GM23338 (cell line): ENCODE measurements around the gene TFB2M. TPM values are rescaled to one million over a fixed set of nuclear protein-coding genes. Genes with fewer than 3 reads are reported as not detected.

Experiments used
- ATAC-seq: fragments of 200-7000 bp; cut with Tn5 transposase; 3 replicates; pipeline ENCODE4 v1.9.1; 2020
- DNase-seq: peaks from one replicate; pipeline ENCODE4 v3.0.0-alpha.2; 2015; ENCODE audit warnings: low spot score
- H2AFZ ChIP-seq: fragments of 200-600 bp; sonication (generic); 2 replicates; pipeline ENCODE4 v1.8.0; 2016; ENCODE audit warnings: antibody characterized with exemption, mild to moderate bottlenecking, moderate library complexity
- H3F3A ChIP-seq: fragments of 200-600 bp; sonication (generic); replicated peaks from 2 replicates; pipeline ENCODE4 v1.8.0; 2017; ENCODE audit warnings: antibody characterized with exemption, mixed run types, low read depth
- H3K27ac ChIP-seq: fragments of 200-600 bp; sonication (generic); 2 replicates; pipeline ENCODE4 v1.6.1; 2016; ENCODE audit warnings: low read depth
- H3K27me3 ChIP-seq: fragments of 200-600 bp; sonication (generic); 2 replicates; pipeline ENCODE4 v1.8.0; 2016; ENCODE audit warnings: mild to moderate bottlenecking, mixed run types, moderate library complexity; ENCODE audit not compliant: insufficient read depth
- H3K36me3 ChIP-seq: fragments of 200-600 bp; sonication (generic); 2 replicates; pipeline ENCODE4 v1.8.0; 2016; ENCODE audit warnings: mild to moderate bottlenecking; ENCODE audit not compliant: insufficient read depth
- H3K4me1 ChIP-seq: fragments of 200-600 bp; sonication (generic); 2 replicates; pipeline ENCODE4 v1.8.0; 2016; ENCODE audit warnings: mild to moderate bottlenecking, moderate library complexity; ENCODE audit not compliant: insufficient read depth
- H3K4me2 ChIP-seq: fragments of 200-600 bp; sonication (generic); 2 replicates; pipeline ENCODE4 v1.7.1; 2017; ENCODE audit warnings: mixed run types
- H3K4me3 ChIP-seq: fragments of 200-600 bp; sonication (generic); 2 replicates; pipeline ENCODE4 v1.6.1; 2016; ENCODE audit warnings: mixed run types
- H3K79me2 ChIP-seq: fragments of 200-600 bp; sonication (generic); replicated peaks from 2 replicates; pipeline ENCODE4 v1.8.0; 2017; ENCODE audit warnings: mild to moderate bottlenecking; ENCODE audit not compliant: insufficient read depth
- H3K9me2 ChIP-seq: fragments of 200-600 bp; sonication (generic); 2 replicates; pipeline ENCODE4 v1.8.0; 2017; ENCODE audit not compliant: insufficient read depth
- H4K20me1 ChIP-seq: fragments of 200-600 bp; sonication (generic); replicated peaks from 2 replicates; pipeline ENCODE4 v1.8.0; 2017; ENCODE audit warnings: mild to moderate bottlenecking; ENCODE audit not compliant: insufficient read depth
- H3K27ac Mint-ChIP-seq: 2 replicates; pipeline ENCODE4 v1.8.0; 2020; ENCODE audit warnings: inconsistent platforms, mild to moderate bottlenecking, moderate library complexity, mixed read lengths
- H3K27me3 Mint-ChIP-seq: 3 replicates; pipeline ENCODE4 v1.8.0; 2022; ENCODE audit warnings: low read depth, mild to moderate bottlenecking, moderate library complexity, mixed read lengths, inconsistent platforms; ENCODE audit not compliant: insufficient read depth, poor library complexity
- H3K36me3 Mint-ChIP-seq: 3 replicates; pipeline ENCODE4 v1.8.0; 2021; ENCODE audit warnings: low read depth, mild to moderate bottlenecking, inconsistent platforms, moderate library complexity, mixed read lengths
- H3K4me1 Mint-ChIP-seq: 3 replicates; pipeline ENCODE4 v1.8.0; 2020; ENCODE audit warnings: mild to moderate bottlenecking, inconsistent platforms, mixed read lengths
- H3K4me3 Mint-ChIP-seq: 3 replicates; pipeline ENCODE4 v1.8.0; 2021; ENCODE audit warnings: moderate library complexity, mild to moderate bottlenecking, inconsistent platforms, mixed read lengths
- H3K9me3 Mint-ChIP-seq: 3 replicates; pipeline ENCODE4 v1.8.0; 2020; ENCODE audit warnings: moderate library complexity, mild to moderate bottlenecking, inconsistent platforms, mixed read lengths
- CREB1 ChIP-seq: fragments of 250-450 bp; sonication (Bioruptor Pico); IDR thresholded peaks from 2 replicates; pipeline ENCODE4 v1.5.0; 2020; ENCODE audit warnings: low read depth, mild to moderate bottlenecking, moderate library complexity
- EZH2 ChIP-seq: fragments of 200-600 bp; sonication (generic); IDR thresholded peaks from one replicate; pipeline ENCODE4 v1.8.0; 2017; ENCODE audit warnings: antibody characterized with exemption, mild to moderate bottlenecking, low read depth; ENCODE audit not compliant: unreplicated experiment
- JUNB ChIP-seq: IDR thresholded peaks from one replicate; pipeline ENCODE4 v1.6.1; 2016; ENCODE audit warnings: antibody characterized with exemption; ENCODE audit not compliant: unreplicated experiment
- NANOG ChIP-seq: IDR thresholded peaks from 2 replicates; pipeline ENCODE4 v1.6.1; 2016; ENCODE audit warnings: antibody characterized with exemption, borderline replicate concordance
- STAT1 ChIP-seq: IDR thresholded peaks from one replicate; pipeline ENCODE4 v1.6.1; 2016; ENCODE audit warnings: antibody characterized with exemption; ENCODE audit not compliant: unreplicated experiment
- ZNF114 ChIP-seq: fragments of 250-450 bp; sonication (Bioruptor Pico); IDR thresholded peaks from 2 replicates; pipeline ENCODE4 v1.5.0; 2020; ENCODE audit warnings: mild to moderate bottlenecking, moderate library complexity
- polyA plus RNA-seq: library from polyadenylated mRNA; unstranded; fragments of >200 nt; fragmentation: Nextera tagmentation; extraction: Ambion mirVana; gene quantifications from 2 replicates; pipeline ENCODE4 v1.2.1, GENCODE V29; 2016
- total RNA-seq: library from RNA; depleted of rRNA; stranded (reverse); fragments of >200 nt; shearing (Covaris generic); gene quantifications from 2 replicates; pipeline ENCODE4 v1.2.3, GENCODE V29; 2014
- TF ChIP-seq, protein P1 (sequence below): fragments of 250-450 bp; sonication (Bioruptor Pico); IDR thresholded peaks from 2 replicates; pipeline ENCODE4 v1.5.0; 2020; ENCODE audit warnings: mild to moderate bottlenecking, moderate library complexity

Gene TFB2M
- total and polyA plus RNA-seq, 2 experiments from 2014 or later = 18.7 to 24.9 TPM

DNA sequence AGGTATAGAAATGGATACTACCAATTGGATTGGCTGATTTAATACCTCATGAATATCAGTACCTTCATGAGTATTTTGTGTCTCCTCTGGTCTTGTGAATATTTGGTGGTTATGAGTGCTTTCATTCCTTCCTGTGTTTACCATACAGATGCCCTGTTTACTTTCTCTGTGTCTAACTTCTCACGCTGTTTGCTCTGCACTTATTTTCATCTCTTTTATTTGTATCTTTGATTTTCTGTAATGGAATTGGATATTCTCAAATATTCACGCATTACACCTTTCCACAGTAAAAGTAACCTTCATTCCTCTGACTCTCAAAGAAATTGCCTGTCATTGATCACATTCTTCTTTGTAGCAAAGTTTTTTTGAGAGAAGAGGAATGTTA lies 17.0 kb upstream of the TFB2M start (continued):
- TF ChIP-seq, protein P1, sequence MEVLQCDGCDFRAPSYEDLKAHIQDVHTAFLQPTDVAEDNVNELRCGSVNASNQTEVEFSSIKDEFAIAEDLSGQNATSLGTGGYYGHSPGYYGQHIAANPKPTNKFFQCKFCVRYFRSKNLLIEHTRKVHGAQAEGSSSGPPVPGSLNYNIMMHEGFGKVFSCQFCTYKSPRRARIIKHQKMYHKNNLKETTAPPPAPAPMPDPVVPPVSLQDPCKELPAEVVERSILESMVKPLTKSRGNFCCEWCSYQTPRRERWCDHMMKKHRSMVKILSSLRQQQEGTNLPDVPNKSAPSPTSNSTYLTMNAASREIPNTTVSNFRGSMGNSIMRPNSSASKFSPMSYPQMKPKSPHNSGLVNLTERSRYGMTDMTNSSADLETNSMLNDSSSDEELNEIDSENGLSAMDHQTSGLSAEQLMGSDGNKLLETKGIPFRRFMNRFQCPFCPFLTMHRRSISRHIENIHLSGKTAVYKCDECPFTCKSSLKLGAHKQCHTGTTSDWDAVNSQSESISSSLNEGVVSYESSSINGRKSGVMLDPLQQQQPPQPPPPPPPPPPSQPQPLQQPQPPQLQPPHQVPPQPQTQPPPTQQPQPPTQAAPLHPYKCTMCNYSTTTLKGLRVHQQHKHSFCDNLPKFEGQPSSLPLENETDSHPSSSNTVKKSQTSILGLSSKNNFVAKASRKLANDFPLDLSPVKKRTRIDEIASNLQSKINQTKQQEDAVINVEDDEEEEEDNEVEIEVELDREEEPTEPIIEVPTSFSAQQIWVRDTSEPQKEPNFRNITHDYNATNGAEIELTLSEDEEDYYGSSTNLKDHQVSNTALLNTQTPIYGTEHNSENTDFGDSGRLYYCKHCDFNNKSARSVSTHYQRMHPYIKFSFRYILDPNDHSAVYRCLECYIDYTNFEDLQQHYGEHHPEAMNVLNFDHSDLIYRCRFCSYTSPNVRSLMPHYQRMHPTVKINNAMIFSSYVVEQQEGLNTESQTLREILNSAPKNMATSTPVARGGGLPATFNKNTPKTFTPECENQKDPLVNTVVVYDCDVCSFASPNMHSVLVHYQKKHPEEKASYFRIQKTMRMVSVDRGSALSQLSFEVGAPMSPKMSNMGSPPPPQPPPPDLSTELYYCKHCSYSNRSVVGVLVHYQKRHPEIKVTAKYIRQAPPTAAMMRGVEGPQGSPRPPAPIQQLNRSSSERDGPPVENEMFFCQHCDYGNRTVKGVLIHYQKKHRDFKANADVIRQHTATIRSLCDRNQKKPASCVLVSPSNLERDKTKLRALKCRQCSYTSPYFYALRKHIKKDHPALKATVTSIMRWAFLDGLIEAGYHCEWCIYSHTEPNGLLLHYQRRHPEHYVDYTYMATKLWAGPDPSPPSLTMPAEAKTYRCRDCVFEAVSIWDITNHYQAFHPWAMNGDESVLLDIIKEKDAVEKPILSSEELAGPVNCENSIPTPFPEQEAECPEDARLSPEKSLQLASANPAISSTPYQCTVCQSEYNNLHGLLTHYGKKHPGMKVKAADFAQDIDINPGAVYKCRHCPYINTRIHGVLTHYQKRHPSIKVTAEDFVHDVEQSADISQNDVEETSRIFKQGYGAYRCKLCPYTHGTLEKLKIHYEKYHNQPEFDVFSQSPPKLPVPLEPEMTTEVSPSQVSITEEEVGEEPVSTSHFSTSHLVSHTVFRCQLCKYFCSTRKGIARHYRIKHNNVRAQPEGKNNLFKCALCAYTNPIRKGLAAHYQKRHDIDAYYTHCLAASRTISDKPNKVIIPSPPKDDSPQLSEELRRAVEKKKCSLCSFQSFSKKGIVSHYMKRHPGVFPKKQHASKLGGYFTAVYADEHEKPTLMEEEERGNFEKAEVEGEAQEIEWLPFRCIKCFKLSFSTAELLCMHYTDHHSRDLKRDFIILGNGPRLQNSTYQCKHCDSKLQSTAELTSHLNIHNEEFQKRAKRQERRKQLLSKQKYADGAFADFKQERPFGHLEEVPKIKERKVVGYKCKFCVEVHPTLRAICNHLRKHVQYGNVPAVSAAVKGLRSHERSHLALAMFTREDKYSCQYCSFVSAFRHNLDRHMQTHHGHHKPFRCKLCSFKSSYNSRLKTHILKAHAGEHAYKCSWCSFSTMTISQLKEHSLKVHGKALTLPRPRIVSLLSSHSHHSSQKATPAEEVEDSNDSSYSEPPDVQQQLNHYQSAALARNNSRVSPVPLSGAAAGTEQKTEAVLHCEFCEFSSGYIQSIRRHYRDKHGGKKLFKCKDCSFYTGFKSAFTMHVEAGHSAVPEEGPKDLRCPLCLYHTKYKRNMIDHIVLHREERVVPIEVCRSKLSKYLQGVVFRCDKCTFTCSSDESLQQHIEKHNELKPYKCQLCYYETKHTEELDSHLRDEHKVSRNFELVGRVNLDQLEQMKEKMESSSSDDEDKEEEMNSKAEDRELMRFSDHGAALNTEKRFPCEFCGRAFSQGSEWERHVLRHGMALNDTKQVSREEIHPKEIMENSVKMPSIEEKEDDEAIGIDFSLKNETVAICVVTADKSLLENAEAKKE (CRISPR knock-in tag) = no peak
- TF ChIP-seq EZH2 = no peak

DNA sequence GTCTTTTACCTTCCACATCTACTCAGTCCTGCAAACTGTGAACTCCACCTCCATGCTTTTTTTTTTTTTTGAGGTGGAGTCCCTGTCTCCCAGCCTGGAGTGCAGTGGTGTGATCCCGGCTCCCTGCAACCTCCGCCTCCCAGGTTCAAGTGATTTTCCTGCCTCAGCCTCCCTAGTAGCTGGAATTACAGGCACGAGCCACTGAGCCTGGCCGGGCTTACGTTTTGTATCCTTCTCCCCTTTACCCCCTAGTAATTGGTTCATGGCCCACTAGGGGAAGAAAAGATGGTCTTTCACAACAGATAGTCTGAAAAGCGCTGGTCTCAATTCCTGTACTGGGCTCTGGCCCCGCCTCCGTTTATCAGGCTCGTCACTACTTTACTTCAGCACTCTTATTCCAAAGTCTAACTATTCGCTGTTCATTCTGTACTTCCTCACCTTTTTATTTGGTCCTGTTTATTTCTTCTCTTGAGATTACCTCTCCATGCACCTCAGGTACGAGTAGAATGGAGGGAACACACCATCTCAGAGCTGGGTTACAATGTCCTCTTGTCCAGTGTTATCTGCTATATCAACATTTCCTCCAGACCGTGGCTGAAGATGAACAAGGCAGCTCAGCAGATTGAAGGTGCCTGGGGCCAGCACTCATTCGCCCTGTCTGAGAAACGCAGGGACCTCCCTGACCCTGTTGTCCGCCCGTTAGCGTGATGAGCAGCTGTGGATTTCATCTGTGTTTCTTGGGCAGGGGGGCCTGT lies 16.4 kb upstream of the TFB2M start:
- Mint-ChIP-seq H3K27ac (no peak overlapping the region; the same call in 1 of the 2 replicates), H3K4me3 (no peak overlapping the region), H3K27me3 (peaks cover 2% of the 10 kb centered on the region), H3K4me1 (no peaks in the 10 kb centered on the region), H3K9me3 (no peaks in the 10 kb centered on the region), H3K36me3 (no peaks in the 10 kb centered on the region)
- peaks cover 9% of the 10 kb centered on the region for H4K20me1 ChIP-seq
- H2AFZ ChIP-seq = no peak overlapping the region
- H3K36me3 ChIP-seq = no peaks in the 10 kb centered on the region
- H3K27ac ChIP-seq = no peak overlapping the region
- H3K4me1 ChIP-seq = peaks cover 4% of the 10 kb centered on the region; the same call in 1 of the 2 replicates
- no peaks in the 10 kb centered on the region for H3F3A ChIP-seq
- H3K4me2 ChIP-seq = no peak overlapping the region
- peaks cover 65% of the 10 kb centered on the region for H3K79me2 ChIP-seq
- H3K9me2 ChIP-seq = no peaks in the 10 kb centered on the region
- ATAC-seq (no peak), DNase-seq (no peak)
- H3K27me3 ChIP-seq = no peaks in the 10 kb centered on the region
- H3K4me3 ChIP-seq = no peak overlapping the region
- TF ChIP-seq, protein P1 (CRISPR knock-in tag) = no peak
- no peak for TF ChIP-seq NANOG
- no peak for TF ChIP-seq JUNB
- TF ChIP-seq ZNF114 (CRISPR knock-in tag) = no peak
- TF ChIP-seq STAT1 = no peak
- TF ChIP-seq EZH2 = no peak
- TF ChIP-seq CREB1 = no peak
